SJSA1 (cell line): ENCODE measurements around the gene DUSP10. TPM values are rescaled to one million over a fixed set of nuclear protein-coding genes. Genes with fewer than 3 reads are reported as not detected.

Experiments used
- DNase-seq, 2 experiments: peaks; one replicate each; pipeline ENCODE4 v3.0.0-alpha.2; 2015 to 2020; ENCODE audit warnings: low spot score in 2 of 2, low read depth in 1 of 2
- H3K27ac ChIP-seq: fragments of 250-450 bp; sonication (Bioruptor Pico); 2 replicates; pipeline ENCODE4 v1.5.1; 2020; ENCODE audit warnings: mild to moderate bottlenecking, moderate library complexity
- H3K27me3 ChIP-seq: fragments of 250-450 bp; sonication (Bioruptor Pico); replicated peaks from 2 replicates; pipeline ENCODE4 v1.5.1; 2020; ENCODE audit warnings: mild to moderate bottlenecking, moderate library complexity
- H3K36me3 ChIP-seq: fragments of 250-450 bp; sonication (Bioruptor Pico); 2 replicates; pipeline ENCODE4 v1.5.1; 2020; ENCODE audit warnings: mild to moderate bottlenecking
- H3K4me1 ChIP-seq: fragments of 250-450 bp; sonication (Bioruptor Pico); replicated peaks from 2 replicates; pipeline ENCODE4 v1.6.1; 2021; ENCODE audit warnings: mild to moderate bottlenecking
- H3K4me3 ChIP-seq: fragments of 250-450 bp; sonication (Bioruptor Pico); 2 replicates; pipeline ENCODE4 v1.5.1; 2020; ENCODE audit warnings: mild to moderate bottlenecking
- H3K9me3 ChIP-seq: fragments of 250-450 bp; sonication (Bioruptor Pico); replicated peaks from 2 replicates; pipeline ENCODE4 v1.5.1; 2020; ENCODE audit warnings: mild to moderate bottlenecking
- total RNA-seq: library from RNA; depleted of rRNA; stranded (reverse); fragments of >200 nt; shearing (Covaris generic); gene quantifications from 2 replicates; pipeline ENCODE4 v1.2.3, GENCODE V29; 2014

The DUSP10 gene
- total RNA-seq, 1 experiment from 2014 or later = 15.8 TPM

GRCh38 chr1:221735999-221736398 lies 5.9 kb downstream of the DUSP10 start:
- no peaks in the 10 kb centered on the region for H3K9me3 ChIP-seq
- H3K4me1 ChIP-seq = peaks cover 18% of the 10 kb centered on the region
- H3K27ac ChIP-seq = no peak overlapping the region
- DNase-seq = no peak
- no peak overlapping the region for H3K4me3 ChIP-seq
- H3K27me3 ChIP-seq = no peaks in the 10 kb centered on the region
- peaks cover 25% of the 10 kb centered on the region for H3K36me3 ChIP-seq

- Histone ChIP-seq H3K9me3 (no peaks in the 10 kb centered on the region), H3K4me3 (no peak overlapping the region), H3K27ac (no peak overlapping the region), H3K4me1 (peaks cover 22% of the 10 kb centered on the region), H3K36me3 (peaks cover 21% of the 10 kb centered on the region), H3K27me3 (no peaks in the 10 kb centered on the region)
- no peak for DNase-seq
Observed at GRCh38 chr1:221734187-221734586, 7.7 kb downstream of the DUSP10 start.

GRCh38 chr1:221732052-221732451 lies 9.8 kb downstream of the DUSP10 start:
- Histone ChIP-seq H3K27ac (no peak overlapping the region), H3K4me1 (peaks cover 33% of the 10 kb centered on the region)
- no peak for DNase-seq

GRCh38 chr1:221729771-221730330 lies 12.0 kb downstream of the DUSP10 start:
- H3K27me3 ChIP-seq = no peaks in the 10 kb centered on the region
- DNase-seq = no peak
- no peak overlapping the region for H3K4me3 ChIP-seq
- H3K9me3 ChIP-seq = no peaks in the 10 kb centered on the region
- peak overlapping the region; percentile 38 for H3K27ac ChIP-seq
- H3K36me3 ChIP-seq = no peaks in the 10 kb centered on the region; the same call in 1 of the 2 replicates
- H3K4me1 ChIP-seq = peaks cover 48% of the 10 kb centered on the region

More at GRCh38 chr1:221732052-221732451, 9.8 kb downstream of the DUSP10 start:
- Histone ChIP-seq H3K27me3 (no peaks in the 10 kb centered on the region), H3K9me3 (no peaks in the 10 kb centered on the region), H3K36me3 (peaks cover 4% of the 10 kb centered on the region; the same call in 1 of the 2 replicates), H3K4me3 (no peak overlapping the region)

- H3K4me1 ChIP-seq = peaks cover 64% of the 10 kb centered on the region
- no peak overlapping the region for H3K27ac ChIP-seq
- H3K27me3 ChIP-seq = no peaks in the 10 kb centered on the region
Observed at GRCh38 chr1:221728037-221728505, 13.8 kb downstream of the DUSP10 start.

GRCh38 chr1:221727146-221728036 lies 14.5 kb downstream of the DUSP10 start:
- Histone ChIP-seq H3K27me3 (no peaks in the 10 kb centered on the region), H3K4me1 (peaks cover 70% of the 10 kb centered on the region), H3K4me3 (no peak overlapping the region), H3K27ac (no peak overlapping the region), H3K9me3 (peaks cover 3% of the 10 kb centered on the region; the same call in 1 of the 2 replicates), H3K36me3 (0 out of 2 replicates have a peak, but pooled peaks cover 8% of the 10 kb centered on the region)
- no peak for DNase-seq

More at GRCh38 chr1:221728037-221728505, 13.8 kb downstream of the DUSP10 start:
- H3K36me3 ChIP-seq = 0 out of 2 replicates have a peak, but pooled peaks cover 8% of the 10 kb centered on the region
- H3K4me3 ChIP-seq = no peak overlapping the region
- peaks cover 3% of the 10 kb centered on the region; the same call in 1 of the 2 replicates for H3K9me3 ChIP-seq
- no peak for DNase-seq

GRCh38 chr1:221725735-221726672 lies 15.9 kb downstream of the DUSP10 start:
- Histone ChIP-seq H3K27me3 (no peaks in the 10 kb centered on the region), H3K9me3 (peaks cover 3% of the 10 kb centered on the region; the same call in 1 of the 2 replicates), H3K4me1 (peaks cover 77% of the 10 kb centered on the region), H3K27ac (peak overlapping the region; percentile 15; the same call in 1 of the 2 replicates), H3K36me3 (0 out of 2 replicates have a peak, but pooled peaks cover 8% of the 10 kb centered on the region), H3K4me3 (no peak overlapping the region)
- no peak for DNase-seq

- DNase-seq = no peak
- H3K27ac ChIP-seq = no peak overlapping the region
- H3K27me3 ChIP-seq = no peaks in the 10 kb centered on the region
- no peak overlapping the region for H3K4me3 ChIP-seq
- peaks cover 3% of the 10 kb centered on the region; the same call in 1 of the 2 replicates for H3K9me3 ChIP-seq
- peaks cover 80% of the 10 kb centered on the region for H3K4me1 ChIP-seq
- H3K36me3 ChIP-seq = 0 out of 2 replicates have a peak, but pooled peaks cover 8% of the 10 kb centered on the region
Observed at GRCh38 chr1:221724931-221725605, 16.8 kb downstream of the DUSP10 start.

GRCh38 chr1:221723848-221724236 lies 18.0 kb downstream of the DUSP10 start:
- 0 out of 2 replicates have a peak, but pooled peaks cover 8% of the 10 kb centered on the region for H3K36me3 ChIP-seq
- peaks cover 3% of the 10 kb centered on the region; the same call in 1 of the 2 replicates for H3K9me3 ChIP-seq
- no peaks in the 10 kb centered on the region for H3K27me3 ChIP-seq
- no peak overlapping the region for H3K4me3 ChIP-seq
- H3K27ac ChIP-seq = peak overlapping the region; percentile 49
- peaks cover 80% of the 10 kb centered on the region for H3K4me1 ChIP-seq
- DNase-seq = no peak

- Histone ChIP-seq H3K9me3 (peaks cover 3% of the 10 kb centered on the region; the same call in 1 of the 2 replicates), H3K27ac (peak overlapping the region; percentile 49), H3K4me3 (no peak overlapping the region), H3K36me3 (0 out of 2 replicates have a peak, but pooled peaks cover 8% of the 10 kb centered on the region), H3K27me3 (no peaks in the 10 kb centered on the region), H3K4me1 (peaks cover 78% of the 10 kb centered on the region)
- DNase-seq = peak; percentile 65 to 73
Observed at GRCh38 chr1:221723018-221723847, 18.7 kb downstream of the DUSP10 start.

- Histone ChIP-seq H3K36me3 (0 out of 2 replicates have a peak, but pooled peaks cover 8% of the 10 kb centered on the region), H3K9me3 (peaks cover 3% of the 10 kb centered on the region; the same call in 1 of the 2 replicates), H3K27me3 (no peaks in the 10 kb centered on the region), H3K4me1 (peaks cover 84% of the 10 kb centered on the region), H3K27ac (peak overlapping the region; percentile 49), H3K4me3 (no peak overlapping the region)
- DNase-seq = peak in 1 of 2 experiments; percentile 77
Observed at GRCh38 chr1:221722254-221723017, 19.5 kb downstream of the DUSP10 start.
